Stimulated activated naive CD8-positive, alpha-beta T cell treated with anti-CD3 and anti-CD28 coated beads, Interleukin-15, Interleukin-2, amounts not matched to agents 100 ng/mL and 50 ng/mL, for 24 hours (primary cell): ENCODE data around the gene SLC41A3.
"Not testable (repeated sequence)": the region's sequence is repeated elsewhere in the genome, so short reads cannot be mapped to it uniquely, and the experiment has no call there.

Experiments
- H3K27ac Mint-ChIP-seq: one replicate; pipeline ENCODE4 v1.8.0; 2021; ENCODE audit warnings: mild to moderate bottlenecking, mixed read lengths
- H3K27me3 Mint-ChIP-seq: one replicate; pipeline ENCODE4 v1.8.0; 2021; ENCODE audit warnings: mixed read lengths
- H3K36me3 Mint-ChIP-seq: one replicate; pipeline ENCODE4 v1.8.0; 2021; ENCODE audit warnings: low read depth, mixed read lengths
- H3K4me1 Mint-ChIP-seq: one replicate; pipeline ENCODE4 v1.8.0; 2021; ENCODE audit warnings: low read depth, mixed read lengths
- H3K4me3 Mint-ChIP-seq: one replicate; pipeline ENCODE4 v1.8.0; 2021; ENCODE audit warnings: mild to moderate bottlenecking, mixed read lengths
- H3K9me3 Mint-ChIP-seq: one replicate; pipeline ENCODE4 v1.8.0; 2021; ENCODE audit warnings: mixed read lengths

SLC41A3 gene

DNA sequence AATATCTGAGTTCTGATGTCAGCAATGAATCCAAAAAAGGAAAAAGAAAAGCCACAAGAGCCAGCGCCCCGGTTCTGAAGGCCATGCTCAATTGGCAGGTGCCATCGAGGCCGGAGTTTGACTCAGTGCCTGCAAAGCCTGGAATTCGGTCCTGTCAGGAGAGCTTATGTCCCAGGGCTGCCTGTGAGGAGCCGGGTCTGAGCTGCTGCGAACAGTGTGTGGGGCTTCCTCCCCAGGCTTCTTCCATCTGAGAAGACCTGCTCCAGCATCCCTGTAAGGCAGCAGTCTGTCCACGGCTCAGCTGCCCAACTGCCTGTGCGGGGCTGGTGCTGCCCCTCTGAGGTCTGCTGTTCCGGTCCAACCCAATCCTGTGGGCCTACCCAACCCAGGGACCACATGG, 68.8 kb downstream of the SLC41A3 start:
- H3K4me1 Mint-ChIP-seq = no peaks in the 10 kb centered on the region
- no peaks in the 10 kb centered on the region for H3K27me3 Mint-ChIP-seq
- H3K9me3 Mint-ChIP-seq = no peaks in the 10 kb centered on the region
- H3K27ac Mint-ChIP-seq = no peak overlapping the region
- H3K36me3 Mint-ChIP-seq = peaks cover 47% of the 10 kb centered on the region
- no peak overlapping the region for H3K4me3 Mint-ChIP-seq

DNA sequence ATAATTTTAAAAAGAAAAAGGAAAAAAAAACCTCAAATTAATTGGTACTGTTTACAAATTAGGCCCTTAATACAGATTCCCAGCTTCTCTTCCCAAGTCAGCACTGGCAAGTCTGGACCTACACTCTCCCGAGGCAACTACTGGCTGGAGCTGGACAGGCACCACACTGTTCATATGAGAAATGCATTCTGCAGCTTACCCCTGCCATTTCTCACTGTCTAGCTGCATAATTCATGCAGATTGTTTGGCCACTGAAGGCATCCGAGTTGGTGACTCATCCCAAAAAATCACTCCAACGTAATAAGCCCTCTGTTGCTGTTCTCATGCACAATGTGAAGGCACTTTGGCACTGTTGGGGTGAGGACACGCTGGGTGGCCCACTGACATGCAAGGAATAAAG, 69.7 kb downstream of the SLC41A3 start:
- H3K4me3 Mint-ChIP-seq = no peak overlapping the region
- H3K9me3 Mint-ChIP-seq = no peaks in the 10 kb centered on the region
- H3K36me3 Mint-ChIP-seq = peaks cover 52% of the 10 kb centered on the region
- H3K27me3 Mint-ChIP-seq = no peaks in the 10 kb centered on the region
- H3K4me1 Mint-ChIP-seq = no peaks in the 10 kb centered on the region
- H3K27ac Mint-ChIP-seq = no peak overlapping the region

DNA sequence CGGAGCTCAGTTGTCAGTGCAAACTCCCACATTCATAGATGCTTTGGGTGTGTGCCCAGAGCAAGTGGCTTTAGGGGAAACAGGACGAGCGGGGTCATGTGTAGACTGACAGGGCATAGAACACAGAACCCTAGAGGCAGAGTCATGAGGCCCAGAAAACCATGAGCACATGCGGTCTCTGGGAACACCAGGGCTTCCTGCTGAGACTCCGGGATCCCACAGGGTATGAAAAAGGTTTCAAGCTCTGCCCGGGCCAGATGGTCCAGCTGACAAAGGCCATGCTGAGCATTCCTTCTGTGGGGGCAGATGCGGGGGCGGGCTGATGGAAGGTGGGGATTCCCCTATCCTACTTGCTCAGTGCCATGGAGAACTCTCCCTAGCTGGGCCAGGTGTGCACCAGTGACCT, 70.2 kb downstream of the SLC41A3 start:
- Mint-ChIP-seq H3K9me3 (no peaks in the 10 kb centered on the region), H3K4me3 (no peak overlapping the region), H3K4me1 (no peaks in the 10 kb centered on the region), H3K27me3 (no peaks in the 10 kb centered on the region), H3K27ac (no peak overlapping the region), H3K36me3 (peaks cover 56% of the 10 kb centered on the region)

DNA sequence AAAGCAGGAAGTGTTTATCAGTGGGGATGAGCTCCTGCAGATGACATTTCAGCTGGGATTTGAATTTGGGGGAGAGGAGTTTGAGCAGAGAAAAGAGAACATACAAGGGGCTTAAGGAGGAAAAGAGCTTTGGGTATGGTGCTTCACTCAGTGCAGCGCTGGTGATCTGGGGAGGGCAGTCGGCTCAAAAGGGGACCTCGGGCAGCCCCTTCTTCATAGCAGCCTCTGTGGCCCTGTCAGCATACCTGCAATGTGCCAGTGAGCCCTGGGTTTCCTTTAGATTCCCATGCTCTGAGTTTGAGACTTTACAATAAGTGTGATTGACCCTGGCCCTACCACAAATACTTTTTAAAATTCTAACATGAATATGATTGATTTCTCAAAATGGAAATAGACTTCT, 74.7 kb downstream of the SLC41A3 start:
- Mint-ChIP-seq H3K36me3 (peaks cover 66% of the 10 kb centered on the region), H3K27ac (no peak overlapping the region), H3K4me1 (no peaks in the 10 kb centered on the region), H3K9me3 (no peaks in the 10 kb centered on the region), H3K4me3 (no peak overlapping the region), H3K27me3 (no peaks in the 10 kb centered on the region)

DNA sequence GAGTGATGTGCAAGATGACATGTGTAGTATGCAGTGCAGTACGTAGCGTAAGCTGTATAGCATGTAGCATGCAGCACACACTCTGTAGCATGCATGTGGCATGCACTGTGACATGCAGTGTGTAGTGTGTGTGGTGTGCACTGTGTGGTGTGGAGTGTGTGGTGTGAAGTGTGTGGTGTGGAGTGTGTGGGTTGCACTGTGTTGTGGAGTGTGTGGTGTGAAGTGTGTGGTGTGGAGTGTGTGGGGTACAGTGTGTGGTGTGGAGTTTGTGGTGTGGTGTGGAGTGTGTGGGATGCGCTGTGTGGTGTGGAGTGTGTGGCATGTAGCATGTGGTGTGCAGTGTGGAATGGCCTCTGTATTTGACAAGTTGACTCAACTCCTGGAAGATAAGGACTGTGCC, 75.7 kb downstream of the SLC41A3 start:
- Mint-ChIP-seq H3K4me3 (no peak overlapping the region), H3K9me3 (no peaks in the 10 kb centered on the region), H3K27me3 (no peaks in the 10 kb centered on the region), H3K4me1 (no peaks in the 10 kb centered on the region), H3K27ac (no peak overlapping the region), H3K36me3 (peaks cover 59% of the 10 kb centered on the region)

DNA sequence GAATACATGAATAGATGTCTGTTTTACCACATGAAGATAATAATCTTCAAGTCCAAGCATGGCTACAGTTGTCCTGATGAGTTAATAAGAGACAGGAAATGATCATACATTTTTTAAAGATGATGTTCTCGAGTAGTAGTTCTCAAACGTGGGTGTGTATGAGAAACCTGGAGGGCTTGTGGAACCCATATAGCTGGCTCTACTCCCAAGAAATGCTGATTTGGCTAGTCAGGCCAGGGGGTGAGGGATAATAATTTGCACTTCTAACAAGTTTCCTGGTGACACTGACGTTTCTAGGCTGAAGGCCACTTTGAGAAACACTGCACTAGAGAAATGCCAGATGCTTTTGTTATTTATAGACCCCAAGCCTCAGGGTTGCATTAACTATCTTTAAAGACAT, 78.0 kb downstream of the SLC41A3 start:
- Mint-ChIP-seq H3K4me1 (no peaks in the 10 kb centered on the region), H3K36me3 (peaks cover 36% of the 10 kb centered on the region), H3K27ac (no peak overlapping the region), H3K9me3 (no peaks in the 10 kb centered on the region), H3K4me3 (no peak overlapping the region), H3K27me3 (no peaks in the 10 kb centered on the region)

DNA sequence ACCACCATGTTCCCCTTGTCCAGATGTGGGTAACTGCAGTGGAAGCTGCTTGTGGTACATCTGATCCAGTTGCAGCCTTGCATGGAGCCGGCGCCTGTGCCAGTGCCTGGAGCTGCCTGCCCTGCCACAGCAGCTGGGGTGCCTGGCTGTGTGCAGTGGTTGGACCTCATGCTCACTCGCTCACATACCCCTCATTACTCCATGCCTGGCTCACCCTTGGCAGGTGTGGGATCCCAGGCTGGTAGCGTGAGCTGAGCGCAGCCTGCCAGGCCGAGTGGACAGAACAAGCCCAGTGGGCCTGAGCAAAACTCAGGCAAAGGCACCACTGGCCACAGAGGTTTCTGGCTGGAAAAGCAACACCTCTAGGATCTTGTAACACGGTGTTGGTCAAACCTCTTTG, 79.2 kb downstream of the SLC41A3 start:
- H3K4me1 Mint-ChIP-seq = no peaks in the 10 kb centered on the region
- no peak overlapping the region for H3K4me3 Mint-ChIP-seq
- H3K27ac Mint-ChIP-seq = no peak overlapping the region
- H3K27me3 Mint-ChIP-seq = no peaks in the 10 kb centered on the region
- peaks cover 30% of the 10 kb centered on the region for H3K36me3 Mint-ChIP-seq
- no peaks in the 10 kb centered on the region for H3K9me3 Mint-ChIP-seq

DNA sequence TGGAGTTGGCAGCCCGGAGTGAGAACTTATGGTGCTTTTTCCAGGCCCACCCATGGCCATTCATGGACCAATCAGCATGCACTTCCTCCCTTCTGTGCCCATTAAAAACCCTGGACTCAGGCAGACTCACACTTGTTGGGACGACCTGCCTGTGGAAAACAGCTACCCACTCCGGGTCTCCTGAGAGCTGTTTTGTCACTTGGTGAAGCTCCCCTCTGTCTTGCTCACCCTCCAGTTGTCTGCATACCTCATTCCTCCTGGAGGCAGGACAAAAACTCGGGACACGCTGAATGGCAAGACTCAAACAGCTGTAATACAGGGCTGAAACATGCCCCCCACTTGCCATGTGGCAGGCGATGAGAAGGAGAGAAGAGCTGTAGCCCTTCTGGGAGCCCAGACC, 79.7 kb downstream of the SLC41A3 start:
- Mint-ChIP-seq H3K27ac (no peak overlapping the region), H3K27me3 (no peaks in the 10 kb centered on the region), H3K9me3 (no peaks in the 10 kb centered on the region), H3K4me3 (no peak overlapping the region), H3K36me3 (peaks cover 26% of the 10 kb centered on the region), H3K4me1 (no peaks in the 10 kb centered on the region)

DNA sequence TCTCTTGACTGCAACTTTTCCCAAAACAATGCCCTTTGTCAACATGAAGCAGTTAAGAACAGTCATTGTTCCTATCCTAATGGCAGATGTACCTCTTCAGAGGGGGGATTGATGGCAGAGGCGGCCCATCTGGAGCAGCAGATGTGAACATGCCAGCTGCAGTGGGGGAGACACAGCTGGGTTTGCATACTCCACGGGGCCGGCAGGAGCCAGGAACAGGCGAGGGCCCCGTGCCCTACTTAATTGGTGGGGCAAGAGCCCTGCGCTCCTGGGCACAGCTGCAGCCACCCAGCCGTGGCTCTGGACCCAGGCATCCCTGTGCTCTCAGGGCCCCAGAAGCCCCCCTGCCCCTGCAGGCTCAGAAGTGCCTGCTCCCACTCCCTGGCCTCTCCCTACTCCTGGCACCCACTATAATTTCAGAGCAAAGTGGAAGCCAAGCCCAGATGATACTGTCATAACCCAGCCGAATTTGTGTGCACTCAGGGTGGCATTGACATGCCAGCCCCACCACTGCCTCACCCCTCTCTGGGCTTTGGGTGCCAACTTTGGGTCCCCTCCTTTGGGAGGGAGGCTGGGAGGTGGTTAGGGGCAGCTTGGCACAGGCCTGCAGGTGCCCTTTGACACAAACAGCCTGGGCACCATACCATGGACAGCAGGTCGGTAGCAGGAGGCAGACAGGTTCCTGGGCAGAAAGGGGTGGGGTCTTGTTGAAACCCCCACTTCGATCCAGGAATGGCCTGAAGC, 80.3 kb downstream of the SLC41A3 start:
- no peaks in the 10 kb centered on the region for H3K4me1 Mint-ChIP-seq
- peaks cover 21% of the 10 kb centered on the region for H3K36me3 Mint-ChIP-seq
- H3K27me3 Mint-ChIP-seq = no peaks in the 10 kb centered on the region
- H3K27ac Mint-ChIP-seq = no peak overlapping the region
- peaks cover 1% of the 10 kb centered on the region for H3K9me3 Mint-ChIP-seq
- no peak overlapping the region for H3K4me3 Mint-ChIP-seq

DNA sequence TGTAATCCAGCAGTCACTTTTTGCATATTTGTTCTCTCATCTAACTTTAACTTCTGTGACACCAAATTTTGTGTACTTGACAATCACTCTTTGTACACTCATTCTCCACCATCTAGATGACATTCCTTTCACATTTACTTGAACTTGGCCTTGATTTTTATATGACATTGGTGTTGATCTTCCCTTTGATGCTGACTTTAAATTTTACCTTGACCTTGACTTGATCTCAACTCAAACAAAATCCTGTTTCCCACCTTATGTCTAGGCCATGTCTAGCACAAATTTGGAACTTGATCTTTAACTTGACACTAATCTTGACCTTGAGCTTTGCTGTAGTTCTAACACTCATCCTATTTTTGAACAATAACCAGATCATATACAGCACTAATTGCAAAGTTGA, 81.7 kb downstream of the SLC41A3 start:
- Mint-ChIP-seq H3K27me3 (no peaks in the 10 kb centered on the region), H3K27ac (no peak overlapping the region), H3K4me1 (no peaks in the 10 kb centered on the region), H3K9me3 (peaks cover 3% of the 10 kb centered on the region), H3K4me3 (no peak overlapping the region), H3K36me3 (peaks cover 8% of the 10 kb centered on the region)

DNA sequence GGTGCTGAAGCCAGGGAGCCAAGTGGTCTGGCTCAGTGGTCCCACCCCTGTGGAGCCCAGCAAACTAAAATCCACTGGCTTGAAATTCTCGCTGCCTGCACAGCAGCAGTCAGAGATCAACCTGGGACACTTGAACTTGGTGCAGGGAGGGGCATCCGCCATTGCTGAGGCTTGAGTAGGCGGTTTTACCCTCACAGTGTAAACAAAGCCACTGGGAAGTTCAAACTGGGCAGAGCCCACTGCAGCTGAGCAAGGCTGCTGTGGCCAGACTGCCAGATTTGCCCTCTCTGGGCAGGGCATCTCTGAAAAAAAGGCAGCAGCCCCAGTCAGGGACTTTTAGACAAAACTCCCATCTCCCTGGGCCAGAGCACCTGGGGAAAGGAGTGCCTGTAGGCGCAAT, 87.2 kb downstream of the SLC41A3 start:
- H3K4me1 Mint-ChIP-seq, H3K9me3 Mint-ChIP-seq, H3K27me3 Mint-ChIP-seq, H3K36me3 Mint-ChIP-seq, H3K4me3 Mint-ChIP-seq, H3K27ac Mint-ChIP-seq: not testable (repeated sequence)

DNA sequence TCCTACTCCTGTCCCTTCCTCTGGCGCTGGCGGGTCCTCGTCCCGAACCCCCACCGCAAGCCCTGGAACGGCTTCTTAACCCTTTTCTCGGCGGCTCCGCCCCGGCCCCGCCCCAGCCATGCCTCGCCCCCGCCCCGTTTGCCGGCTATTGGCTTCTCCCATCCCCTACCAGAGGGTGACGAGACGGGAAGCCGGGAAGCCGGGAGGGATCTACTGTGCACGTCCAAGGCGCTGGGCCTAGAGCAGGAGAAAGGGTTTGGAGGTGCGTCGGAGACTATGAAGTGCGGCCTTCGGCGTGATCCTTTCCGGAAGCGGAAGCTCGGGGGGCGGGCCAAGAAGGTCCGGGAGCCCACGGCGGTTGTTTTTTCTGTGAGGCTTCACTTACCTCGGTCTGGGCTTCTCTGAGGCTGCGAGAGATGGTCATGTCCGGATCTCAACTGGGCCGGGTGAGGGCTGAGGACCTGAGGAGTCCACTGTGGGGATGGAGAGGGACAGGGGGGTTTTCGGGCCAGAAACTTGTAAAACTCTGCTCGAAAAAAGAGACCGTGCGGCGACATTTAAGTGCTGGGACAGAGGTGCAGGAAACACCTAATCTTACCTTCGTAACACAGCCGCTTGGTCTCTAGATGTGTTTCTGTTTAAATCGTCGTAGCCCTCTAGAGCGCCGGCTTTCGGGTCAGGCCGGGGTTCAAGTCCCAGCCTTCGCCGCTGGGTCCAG, 93.5 kb downstream of the SLC41A3 start:
- peaks cover 12% of the 10 kb centered on the region for H3K27me3 Mint-ChIP-seq
- H3K27ac Mint-ChIP-seq = peak overlapping the region; percentile 93
- H3K4me1 Mint-ChIP-seq = peaks cover 6% of the 10 kb centered on the region
- peak overlapping the region; percentile 95 for H3K4me3 Mint-ChIP-seq
- peaks cover 5% of the 10 kb centered on the region for H3K36me3 Mint-ChIP-seq
- H3K9me3 Mint-ChIP-seq = no peaks in the 10 kb centered on the region

DNA sequence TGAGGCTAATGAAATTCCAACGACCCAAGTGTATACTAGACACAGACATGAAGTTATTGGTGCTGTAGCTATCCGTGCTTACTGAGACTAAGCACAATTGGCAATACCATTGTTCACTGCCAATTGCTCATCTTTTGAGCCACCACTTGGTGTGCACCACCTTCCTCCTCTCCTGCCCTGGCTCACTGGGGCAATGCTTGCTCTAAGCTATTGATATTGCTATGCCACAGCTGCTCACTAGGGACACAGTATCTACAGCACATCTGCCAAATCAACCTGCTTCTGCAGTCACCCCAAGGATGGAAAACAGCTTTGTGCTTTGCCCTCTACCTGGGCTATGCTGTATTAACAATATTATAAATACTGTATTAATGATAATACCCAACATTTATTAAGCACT, 99.0 kb downstream of the SLC41A3 start:
- H3K27me3 Mint-ChIP-seq = peaks cover 11% of the 10 kb centered on the region
- not testable (repeated sequence) for H3K4me1 Mint-ChIP-seq, H3K9me3 Mint-ChIP-seq, H3K27ac Mint-ChIP-seq, H3K4me3 Mint-ChIP-seq, H3K36me3 Mint-ChIP-seq

DNA sequence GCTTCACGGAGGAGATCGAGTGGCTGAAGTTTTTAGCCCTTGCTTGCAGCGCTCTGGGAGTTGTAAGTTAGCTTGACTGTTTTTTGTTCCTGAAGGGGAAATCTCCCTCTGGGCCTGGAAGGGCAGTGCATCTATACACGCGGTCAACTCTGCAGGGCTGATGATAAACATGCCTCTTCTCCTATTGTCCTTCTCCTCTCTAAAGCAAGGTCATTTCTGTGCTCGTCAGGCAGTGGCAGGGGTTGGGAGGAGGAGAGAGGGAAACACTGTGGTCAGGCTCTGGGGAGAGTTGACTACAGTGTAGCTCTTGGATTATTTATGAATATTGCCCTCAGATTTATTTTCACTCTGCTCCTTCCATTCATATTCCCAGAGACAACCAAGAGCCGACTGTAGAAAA, 106.8 kb downstream of the SLC41A3 start:
- not testable (repeated sequence) for H3K9me3 Mint-ChIP-seq, H3K36me3 Mint-ChIP-seq, H3K27me3 Mint-ChIP-seq, H3K4me1 Mint-ChIP-seq, H3K27ac Mint-ChIP-seq, H3K4me3 Mint-ChIP-seq

DNA sequence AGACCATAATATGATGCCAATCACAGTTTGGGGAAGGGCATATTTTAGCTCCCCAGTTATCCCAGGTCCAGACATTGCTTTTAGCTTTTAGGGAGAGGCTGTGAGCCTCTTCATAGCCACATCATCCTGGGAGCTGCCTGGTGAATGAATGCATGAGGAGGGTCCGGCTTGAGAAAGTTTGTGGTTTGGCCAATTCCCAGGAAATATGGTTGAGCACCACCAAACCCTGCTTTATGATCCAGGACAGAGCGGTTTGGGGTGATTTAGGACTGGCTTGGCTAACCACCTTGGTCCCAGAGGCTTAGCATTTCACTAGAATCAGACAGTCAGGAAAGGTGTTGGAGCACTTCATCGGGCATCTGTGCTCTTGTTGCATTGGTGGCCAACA, 107.9 kb downstream of the SLC41A3 start:
- not testable (repeated sequence) for H3K36me3 Mint-ChIP-seq, H3K9me3 Mint-ChIP-seq, H3K4me1 Mint-ChIP-seq, H3K27ac Mint-ChIP-seq, H3K4me3 Mint-ChIP-seq
- peaks cover 13% of the 10 kb centered on the region for H3K27me3 Mint-ChIP-seq
